Epidermal melanocyte (primary cell): ENCODE measurements around the gene SYNE4.
"Not testable (repeated sequence)": the region's sequence is repeated elsewhere in the genome, so short reads cannot be mapped to it uniquely, and the experiment has no call there.

Experiments
- DNase-seq: peaks from one replicate; pipeline ENCODE4 v3.0.0; 2011; ENCODE audit warnings: low spot score; ENCODE audit not compliant: insufficient read length

SYNE4 gene

DNA sequence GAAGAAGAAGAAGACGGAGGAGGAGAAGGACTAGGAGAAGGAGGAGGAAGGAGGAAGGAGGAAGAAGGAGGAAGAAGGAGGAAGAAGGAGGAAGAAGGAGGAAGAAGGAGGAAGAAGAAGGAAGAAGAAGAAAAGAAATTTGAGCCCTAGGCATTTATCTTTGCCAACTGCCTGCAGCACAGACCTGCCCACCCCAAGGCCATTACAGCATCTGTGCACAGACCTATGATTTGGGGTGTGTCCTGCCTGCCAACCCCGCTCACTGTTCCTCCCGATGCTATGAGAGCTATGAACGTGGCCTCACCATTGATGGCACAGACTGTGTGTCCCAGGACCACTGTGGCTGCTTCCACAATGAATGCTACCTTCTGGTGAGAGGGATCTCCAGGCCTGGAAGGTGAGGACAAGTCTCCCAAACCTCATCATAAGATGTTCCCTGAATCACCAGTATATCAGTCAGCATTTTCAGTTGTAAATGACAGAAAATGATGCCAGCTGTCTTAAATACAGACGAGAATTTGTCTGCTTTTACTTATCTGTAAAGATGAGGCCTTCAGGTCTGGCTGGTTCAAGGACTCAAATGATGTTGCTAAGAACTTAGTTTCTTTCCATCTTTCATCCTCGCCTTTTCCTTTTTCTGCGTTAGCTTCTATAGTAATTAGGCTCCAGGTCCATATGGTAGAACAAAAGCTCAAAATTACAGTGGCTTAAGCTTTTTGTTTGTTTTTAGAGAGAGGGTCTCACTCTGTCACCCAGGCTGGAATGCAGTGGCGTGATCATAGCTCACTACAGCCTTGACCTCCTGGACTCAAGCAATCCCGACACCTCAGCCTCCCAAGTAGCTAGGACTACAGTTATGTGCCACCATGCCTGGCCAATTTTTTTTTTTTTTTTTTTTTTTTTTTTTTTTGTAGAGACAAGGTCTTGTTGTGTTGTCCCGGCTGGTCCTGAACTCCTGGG lies 17.6 kb downstream of the SYNE4 start:
- DNase-seq = no peak

DNA sequence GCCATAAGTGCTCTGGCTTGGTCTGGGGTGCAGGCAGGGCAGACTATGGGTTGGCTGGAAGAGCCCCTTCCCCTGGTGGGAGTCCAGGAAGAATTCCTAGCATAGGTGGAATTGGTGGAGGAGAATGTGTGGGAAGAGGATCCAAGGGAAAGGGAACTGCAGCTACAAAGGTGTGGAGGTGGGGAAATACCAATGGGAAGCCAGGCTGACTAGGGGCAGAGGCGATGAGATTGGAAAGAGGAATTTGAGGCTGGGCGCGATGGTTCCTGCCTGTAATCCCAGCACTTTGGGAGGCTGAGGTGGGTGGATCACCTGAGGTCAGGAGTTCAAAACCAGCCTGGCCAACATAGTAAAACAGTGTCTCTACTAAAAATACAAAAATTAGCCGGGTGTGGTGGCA lies 18.5 kb downstream of the SYNE4 start:
- DNase-seq = no peak

DNA sequence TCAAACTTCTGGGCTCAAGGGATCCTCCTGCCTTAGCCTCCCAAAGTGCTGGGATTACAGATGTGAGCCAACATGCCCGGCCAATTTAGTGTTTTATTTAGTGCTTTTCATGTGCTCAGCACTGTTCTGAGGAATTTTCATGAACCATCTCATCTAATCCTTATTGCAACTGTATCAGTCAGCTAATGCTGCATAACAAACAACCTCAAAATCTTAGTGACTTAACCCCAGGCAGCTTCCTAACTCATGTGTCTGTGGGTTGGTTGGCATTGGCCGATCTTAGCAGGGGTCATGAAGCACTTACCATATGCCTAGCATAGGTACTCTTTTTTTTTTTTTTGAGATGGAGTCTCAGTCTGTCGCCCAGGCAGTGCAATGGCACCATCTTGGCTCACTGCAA lies 19.8 kb downstream of the SYNE4 start:
- no peak for DNase-seq

DNA sequence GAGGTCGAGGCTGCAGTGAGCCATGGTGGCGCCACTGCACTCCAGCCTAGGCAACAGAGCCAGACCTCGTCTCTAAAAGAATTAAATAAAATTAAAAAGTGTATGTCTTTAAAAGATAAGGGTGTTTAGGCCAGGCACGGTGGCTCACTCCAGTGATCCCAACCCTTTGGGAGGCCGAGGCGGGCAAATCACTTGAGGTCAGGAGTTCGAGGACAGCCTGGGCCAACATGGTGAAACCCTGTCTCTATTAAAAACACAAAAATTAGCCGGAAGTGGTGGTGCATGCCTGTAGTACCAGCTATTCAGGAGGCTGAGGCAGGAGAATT lies 21.1 kb downstream of the SYNE4 start:
- DNase-seq = no peak

DNA sequence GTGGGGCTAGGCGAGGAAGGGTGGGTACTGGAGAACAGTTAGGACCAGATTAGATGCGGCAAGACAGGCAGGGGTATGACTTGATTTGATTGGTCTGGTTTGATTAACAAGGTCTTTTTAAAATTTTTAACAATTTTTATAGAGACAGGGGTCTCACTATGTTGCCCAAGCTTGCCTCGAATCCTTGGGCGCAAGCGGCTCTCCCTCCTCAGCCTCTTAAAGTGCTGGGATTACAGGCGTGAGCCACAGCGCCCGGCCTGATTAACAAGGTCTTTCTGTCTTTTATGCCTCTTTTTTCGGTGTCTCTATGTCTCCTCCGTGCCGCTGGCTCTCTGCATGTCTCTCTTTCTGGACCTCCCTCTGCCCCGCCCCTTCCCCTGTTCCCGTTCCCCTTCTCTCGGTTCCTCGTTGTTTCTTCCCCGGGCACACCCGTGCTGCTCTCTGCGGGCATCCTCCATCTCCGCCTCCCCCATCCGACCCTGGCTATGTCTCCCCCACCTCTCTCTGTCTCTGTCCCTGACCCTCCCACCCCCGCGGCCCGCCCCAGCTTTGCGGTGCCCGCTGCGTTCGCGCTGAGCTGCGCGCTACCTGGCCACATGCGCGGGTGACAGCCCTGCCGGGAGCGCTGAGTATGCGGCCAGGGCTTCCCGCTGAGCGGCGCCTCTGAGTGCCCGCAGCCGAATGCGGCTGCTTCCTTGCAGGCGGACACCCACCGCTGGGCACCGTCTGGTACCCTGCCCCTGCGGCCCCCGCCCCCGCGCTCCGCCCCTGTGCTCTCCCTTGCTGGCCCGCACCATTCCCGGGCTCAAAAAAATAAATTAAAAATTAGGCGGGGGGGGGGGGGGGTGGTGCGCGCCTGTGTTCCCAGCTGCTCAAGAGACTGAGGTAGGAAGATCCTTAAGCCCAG lies 21.7 kb downstream of the SYNE4 start:
- peak; percentile 25 for DNase-seq

DNA sequence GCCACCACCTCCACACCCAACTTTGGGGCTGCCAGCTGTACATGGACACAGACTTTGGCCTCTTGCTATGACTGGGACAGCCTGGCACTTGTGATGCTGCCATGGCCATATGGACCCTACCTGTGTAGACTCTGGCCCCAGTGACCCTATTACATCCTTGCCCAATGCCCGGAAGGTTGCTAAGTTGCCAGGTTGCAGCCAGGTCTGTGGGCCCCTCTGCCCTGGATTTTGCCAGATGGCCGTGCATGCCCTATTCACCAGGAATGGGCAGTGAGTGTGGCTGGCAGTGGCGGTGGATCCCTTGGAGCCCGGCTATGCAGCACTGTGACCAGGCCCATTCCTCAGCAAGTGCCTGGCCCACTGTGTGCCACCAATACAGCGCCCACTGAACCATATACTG lies 22.5 kb downstream of the SYNE4 start:
- peak; percentile 5 for DNase-seq

DNA sequence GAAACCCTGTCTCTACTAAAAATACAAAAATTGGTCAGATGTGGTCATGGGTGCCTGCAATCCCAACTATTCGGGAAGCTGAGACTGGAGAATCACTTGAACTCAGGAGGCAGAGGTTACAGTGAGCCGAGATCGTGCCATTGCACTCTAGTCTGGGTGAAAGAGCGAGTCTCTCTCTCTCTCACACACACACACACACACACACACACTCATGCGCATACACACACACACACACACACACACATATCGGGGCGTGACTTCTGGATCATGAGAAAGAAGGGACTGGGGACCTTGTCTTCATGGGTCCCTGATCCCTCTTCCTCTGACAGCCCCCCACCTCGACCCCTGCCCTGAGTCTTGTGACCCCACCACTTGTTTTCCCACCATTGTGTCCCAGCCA lies 25.4 kb downstream of the SYNE4 start:
- DNase-seq = no peak

DNA sequence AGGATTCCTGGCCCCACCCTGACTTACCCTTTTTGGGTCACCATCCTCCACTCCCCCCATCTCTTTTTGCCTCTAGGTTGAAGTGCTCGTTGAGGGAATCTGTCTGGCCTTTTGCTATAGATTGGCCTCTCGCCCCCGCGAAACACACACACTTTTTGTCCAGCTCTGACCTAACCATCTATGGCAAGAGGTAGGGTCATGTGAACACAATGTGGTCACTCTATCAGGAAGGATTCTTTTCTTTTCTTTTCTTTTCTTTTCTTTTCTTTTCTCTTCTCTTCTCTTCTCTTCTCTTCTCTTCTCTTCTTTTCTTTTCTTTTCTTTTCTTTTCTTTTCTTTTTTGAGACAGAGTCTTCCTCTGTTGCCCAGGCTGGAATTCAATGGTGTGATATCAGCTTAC lies 27.6 kb downstream of the SYNE4 start:
- not testable (repeated sequence) for DNase-seq

DNA sequence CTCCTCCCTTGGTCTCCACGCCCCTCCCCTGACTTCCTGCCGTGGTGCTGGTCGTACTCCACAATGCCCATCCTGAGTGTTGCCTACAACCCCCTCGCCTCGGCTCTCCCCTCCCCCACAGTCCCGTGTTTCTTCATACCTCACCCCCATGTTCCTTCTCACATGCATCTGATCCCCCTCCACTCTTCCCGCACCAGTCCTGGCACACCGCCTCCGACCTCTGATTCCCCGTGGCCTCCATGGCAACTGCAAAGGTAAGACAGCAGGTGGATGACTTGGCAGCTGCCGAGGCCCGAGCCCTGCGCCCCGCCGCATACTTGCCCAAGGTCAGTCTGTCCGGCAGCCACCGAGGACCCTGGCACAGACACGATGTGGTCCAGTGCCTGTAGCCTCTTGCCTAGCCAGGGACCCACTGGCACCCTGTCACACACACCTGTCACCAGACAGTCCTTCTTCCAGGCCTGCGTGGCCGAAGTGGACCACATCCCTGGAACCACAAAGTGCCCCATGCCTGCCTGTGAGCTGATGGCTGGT lies 29.7 kb downstream of the SYNE4 start:
- DNase-seq = no peak

DNA sequence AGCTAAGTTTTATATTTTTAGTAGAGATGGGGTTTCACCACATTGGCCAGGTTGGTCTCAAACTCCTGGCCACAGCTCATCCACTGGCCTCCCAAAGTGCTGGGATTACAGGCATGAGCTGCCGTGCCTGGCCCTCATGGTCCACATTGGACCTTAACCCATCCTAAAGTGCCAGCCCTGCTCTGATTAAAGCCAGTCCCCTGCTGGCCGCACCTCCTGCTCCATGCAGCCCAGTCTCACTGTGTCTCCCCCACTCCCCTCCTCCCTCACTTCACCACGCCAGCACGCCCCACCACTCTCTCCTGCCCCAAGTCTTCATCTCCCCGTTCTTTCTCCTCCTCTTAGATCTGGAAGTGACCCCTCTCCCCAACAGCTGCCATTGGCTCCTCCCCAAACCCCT lies 30.3 kb downstream of the SYNE4 start:
- no peak for DNase-seq

DNA sequence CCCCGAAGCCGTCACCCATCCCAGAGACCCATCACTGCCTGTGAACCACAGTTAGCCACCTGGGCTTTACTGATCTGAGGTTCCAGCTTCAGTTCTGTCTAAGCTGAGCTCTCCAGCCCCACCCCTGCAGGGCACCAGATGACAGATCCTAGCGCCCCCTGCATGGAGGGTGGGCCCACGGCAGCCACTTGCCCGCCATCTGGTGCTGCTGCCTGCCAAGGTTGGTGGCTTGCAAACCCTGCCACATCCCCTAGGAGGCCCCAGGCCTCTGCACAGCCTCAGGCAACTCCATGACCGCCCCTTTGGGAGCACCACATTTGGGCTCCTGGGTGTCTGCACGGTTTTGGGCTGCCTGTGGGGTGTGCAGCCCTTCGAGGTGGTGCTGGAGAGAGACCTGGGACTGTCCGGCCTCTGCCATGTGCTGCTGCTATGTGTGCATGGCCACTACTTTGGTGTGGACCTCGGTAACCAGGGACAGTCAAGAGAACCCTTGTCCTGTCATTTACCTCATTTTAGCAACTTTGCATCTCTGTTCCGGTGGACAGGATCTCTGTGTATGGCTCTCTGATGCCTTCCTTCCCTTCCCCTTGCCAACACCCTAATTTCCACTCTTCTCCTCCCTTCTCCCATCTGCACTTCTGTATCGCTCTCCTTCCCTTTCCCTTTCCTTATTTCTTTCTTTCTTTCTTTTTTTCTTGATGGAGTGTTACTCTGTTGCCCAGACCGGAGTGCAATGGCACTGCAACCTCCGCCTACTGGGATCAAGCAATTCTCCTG lies 31.0 kb downstream of the SYNE4 start:
- no peak for DNase-seq

DNA sequence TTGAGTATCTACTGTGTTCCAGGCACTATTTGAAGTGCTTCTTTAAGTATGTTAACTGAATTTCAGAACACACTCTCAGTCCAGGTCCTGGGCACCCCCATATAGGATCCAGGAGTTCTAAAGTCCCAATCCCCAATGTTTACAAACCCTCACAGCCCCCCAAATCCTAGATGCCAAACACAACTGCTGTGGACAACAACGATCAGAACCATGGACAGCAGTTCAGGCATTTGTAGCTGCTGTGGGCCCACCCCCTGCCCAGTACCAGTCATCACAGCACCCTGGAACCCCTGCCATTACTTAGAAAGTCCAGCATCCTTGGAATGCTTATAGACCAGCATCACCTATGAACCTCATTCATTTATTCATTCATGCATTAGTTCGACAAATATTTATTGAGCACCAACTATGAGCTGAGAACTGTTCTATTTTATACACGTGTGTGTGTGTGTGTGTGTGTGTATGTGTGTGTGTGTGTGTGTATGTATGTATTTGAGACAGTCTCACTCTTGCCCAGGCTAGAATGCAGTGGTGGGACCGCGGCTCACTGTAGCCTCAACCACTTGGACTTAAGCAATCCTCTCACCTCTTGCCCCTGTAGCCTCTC lies 32.9 kb downstream of the SYNE4 start:
- DNase-seq = no peak

DNA sequence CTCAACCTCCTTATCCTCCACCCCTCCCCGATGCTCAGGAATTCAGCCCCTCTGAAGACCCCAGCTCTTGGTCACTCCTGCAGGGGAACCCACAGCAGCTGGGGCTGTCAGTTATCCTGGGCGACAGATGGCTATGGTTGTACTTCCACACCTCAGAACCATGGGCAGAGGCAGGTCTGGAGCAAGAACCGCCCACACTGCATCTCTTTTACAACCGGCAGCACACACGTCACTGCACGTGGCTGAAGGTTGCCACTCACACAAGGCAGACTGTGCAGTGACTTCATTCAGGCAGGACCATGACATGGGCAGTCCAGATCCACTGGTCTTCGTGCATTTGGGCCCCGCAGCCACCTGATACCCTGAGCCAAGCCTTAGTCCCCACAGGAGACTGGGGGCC lies 35.1 kb downstream of the SYNE4 start:
- DNase-seq = no peak

DNA sequence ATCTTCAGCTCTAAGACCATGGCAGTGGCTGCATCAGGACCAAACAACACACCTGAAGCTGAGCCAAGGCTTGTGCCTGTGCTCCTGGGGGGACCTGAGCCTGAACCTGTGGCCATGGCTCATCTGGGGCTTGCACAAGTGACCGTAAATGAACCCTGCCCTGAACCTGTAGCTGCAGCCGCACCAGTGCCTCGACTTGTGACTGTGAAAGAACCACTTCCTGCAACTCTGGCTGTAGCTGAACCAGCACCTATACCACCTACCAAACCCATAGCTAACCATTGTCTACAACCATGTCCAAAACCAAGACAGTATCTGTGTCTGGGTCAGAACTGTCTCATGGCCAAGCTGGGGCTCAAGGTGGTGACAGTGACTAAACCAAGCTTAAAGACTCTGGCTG lies 41.8 kb downstream of the SYNE4 start:
- no peak for DNase-seq

DNA sequence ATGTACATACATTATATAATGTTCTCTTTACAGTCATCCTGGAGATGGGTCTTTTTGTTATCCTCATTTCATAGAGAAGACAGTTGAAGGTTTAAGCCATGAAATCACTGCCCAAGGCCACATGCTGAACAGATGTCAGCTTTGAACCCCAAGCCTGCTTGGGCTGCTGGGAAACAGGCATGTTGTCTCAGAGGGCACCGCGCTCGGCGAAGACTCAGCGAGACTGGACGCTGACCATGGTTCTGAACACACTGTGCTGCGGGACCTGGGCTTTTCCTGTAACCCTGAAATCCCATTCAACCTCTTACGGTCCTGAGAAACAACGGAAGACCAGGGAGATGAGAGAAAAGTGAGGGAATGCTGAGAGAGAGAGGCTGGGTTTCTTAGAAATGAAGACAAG lies 45.1 kb downstream of the SYNE4 start:
- peak; percentile 59 for DNase-seq

DNA sequence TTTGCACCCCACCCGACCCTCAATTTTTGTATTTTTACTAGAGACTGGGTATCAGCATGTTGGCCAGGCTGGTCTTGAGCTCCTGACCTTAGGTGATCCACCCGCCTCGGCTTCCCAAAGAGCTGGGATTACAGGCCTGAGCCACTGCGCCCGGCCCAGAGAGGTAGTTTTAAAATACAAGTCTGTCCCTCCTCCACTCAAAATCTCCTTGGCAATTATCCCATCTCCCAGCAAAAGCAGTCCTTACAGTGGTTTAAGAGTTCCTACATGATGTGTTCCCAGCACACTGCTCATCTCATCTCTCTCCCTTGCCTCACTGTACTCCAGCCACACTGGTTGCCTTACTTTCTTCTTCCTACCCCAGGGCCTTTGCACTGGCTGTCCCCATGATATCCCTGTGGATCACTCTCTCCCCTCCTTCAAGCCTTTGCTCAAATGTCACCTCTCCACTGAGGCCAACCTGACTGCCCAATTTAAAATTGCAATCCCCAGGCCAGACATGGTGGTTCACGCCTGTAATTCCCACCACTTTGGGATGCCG lies 48.1 kb downstream of the SYNE4 start:
- no peak for DNase-seq

DNA sequence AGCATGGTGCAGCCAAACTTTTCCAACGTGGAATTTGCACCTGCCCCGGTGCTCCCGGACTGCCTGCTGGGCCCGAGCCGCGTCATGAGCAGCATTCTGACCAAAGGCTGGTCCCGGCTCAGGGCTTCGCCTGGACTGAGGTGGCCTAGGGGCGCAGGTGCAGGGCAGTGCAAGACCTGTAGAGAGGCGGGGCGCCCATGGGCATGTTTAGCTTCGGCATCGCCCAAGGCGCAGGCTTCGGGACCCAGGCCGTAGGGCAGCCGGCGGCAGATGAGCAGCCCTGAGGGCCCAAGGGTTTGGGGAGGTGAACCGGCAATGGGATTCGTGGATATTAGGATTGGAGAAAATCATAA lies 48.7 kb downstream of the SYNE4 start:
- no peak for DNase-seq

DNA sequence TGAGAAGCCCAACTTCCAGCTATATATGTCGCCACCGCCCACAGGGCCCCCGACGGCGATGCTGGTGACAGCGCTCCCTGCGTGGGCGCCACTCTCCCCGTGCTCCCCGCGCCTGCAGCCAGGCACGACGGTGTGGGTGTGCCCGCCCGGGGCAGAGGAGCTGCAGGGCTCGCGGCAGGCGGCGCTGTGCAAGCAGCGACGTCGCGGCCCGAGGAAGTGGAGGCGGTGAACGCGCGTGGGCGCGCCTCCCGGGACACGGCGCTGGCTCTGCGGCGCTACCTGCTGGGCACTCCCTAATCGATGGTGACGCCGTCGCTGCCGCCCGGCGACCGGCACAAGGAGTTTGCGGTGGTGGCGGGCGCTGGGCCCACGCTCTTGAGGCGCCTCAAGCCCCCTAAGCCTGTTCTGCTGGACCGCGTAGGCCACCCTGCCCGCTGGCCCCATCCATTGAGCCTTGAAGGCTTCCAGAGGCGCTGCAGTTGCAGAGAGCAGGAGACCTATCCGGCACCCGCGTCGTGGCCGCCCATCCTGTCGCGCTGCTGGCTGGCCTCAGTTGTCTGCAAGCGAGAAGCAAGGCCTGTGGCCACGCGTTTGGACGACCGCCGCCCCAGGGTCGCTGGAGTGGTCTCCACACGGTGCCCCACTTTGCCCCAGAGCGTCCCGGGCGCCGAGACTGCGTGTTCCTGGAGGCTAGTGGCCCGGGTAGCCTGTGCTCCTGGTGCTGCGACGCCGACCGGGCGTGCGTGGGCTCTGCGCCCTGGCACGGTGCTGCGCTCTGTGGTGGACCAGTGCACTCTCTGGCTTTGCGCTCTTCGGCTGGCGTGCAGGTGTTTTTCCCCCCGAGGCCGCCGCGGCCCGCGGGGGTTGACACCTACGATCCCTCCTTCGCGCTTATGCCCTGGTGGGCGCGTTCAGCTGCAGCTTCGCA lies 49.3 kb downstream of the SYNE4 start:
- no peak for DNase-seq

DNA sequence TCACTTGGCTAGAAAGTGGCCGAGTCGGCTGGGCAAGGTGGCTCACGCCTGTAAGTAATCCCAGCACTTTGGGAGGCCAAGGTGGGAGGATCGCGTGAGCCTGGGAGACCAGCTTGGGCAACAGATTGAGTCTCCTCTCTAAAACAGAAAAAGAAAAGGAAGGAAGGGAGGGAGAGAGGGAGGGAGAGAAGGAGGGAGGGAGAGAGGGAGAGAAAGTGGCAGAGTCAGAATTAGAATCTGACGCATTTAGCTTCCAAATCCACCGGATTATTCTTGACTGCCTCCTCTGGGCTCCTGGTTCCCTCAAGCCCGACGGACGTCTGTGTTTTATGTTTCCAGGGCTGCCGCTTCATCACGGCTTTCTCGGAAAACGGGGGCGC lies 50.0 kb downstream of the SYNE4 start:
- DNase-seq = no peak

DNA sequence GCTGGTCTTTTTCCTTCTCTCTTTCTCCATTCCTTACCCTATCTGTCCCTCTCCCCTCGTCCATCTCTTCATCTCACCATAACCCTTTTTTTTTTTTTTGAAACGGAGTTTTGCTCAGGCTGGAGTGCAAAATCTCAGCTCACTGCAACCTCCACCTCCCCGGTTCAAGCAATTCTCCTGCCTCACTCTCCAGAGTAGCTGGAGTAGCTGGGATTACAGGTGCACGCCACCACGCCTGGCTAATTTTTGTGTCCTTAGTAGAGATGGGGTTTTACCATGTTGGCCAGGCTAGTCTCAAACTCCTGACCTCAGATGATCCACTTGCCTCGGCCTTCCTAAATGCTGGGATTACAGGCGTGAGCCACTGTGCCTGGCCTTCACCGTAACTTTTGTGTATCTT lies 51.2 kb downstream of the SYNE4 start:
- not testable (repeated sequence) for DNase-seq
